NT2/D1 (cell line): Measurements from ENCODE around the gene KCNQ1.

ENCODE experiments used
- DNase-seq: peaks from one replicate; pipeline ENCODE4 v3.0.0-alpha.2; 2011; ENCODE audit warnings: low read depth, low spot score
- H3K27me3 ChIP-seq: 2 replicates; pipeline ENCODE4 v1.6.0; 2011; ENCODE audit warnings: mild to moderate bottlenecking; ENCODE audit not compliant: insufficient read length, insufficient read depth
- H3K36me3 ChIP-seq: 2 replicates; pipeline ENCODE4 v1.6.1; 2011; ENCODE audit warnings: mild to moderate bottlenecking, low read length, mixed read lengths; ENCODE audit not compliant: insufficient read depth, insufficient read length
- H3K4me1 ChIP-seq: 2 replicates; pipeline ENCODE4 v1.5.1; 2011; ENCODE audit not compliant: insufficient read depth, insufficient read length
- H3K4me3 ChIP-seq: 2 replicates; pipeline ENCODE4 v1.5.1; 2011; ENCODE audit warnings: low read depth; ENCODE audit not compliant: insufficient read length
- H3K9ac ChIP-seq: 2 replicates; pipeline ENCODE4 v1.6.0; 2011; ENCODE audit warnings: low read depth; ENCODE audit not compliant: insufficient read length
- H3K9me3 ChIP-seq: 2 replicates; pipeline ENCODE4 v1.5.1; 2011; ENCODE audit warnings: mild to moderate bottlenecking, low read length; ENCODE audit not compliant: insufficient read depth
- SUZ12 ChIP-seq: IDR thresholded peaks from 2 replicates; pipeline ENCODE4 v1.6.1; 2011; ENCODE audit not compliant: insufficient read length, insufficient read depth; ENCODE audit errors: extremely low read depth
- YY1 ChIP-seq: IDR thresholded peaks from 2 replicates; pipeline ENCODE4 v1.6.1; 2011; ENCODE audit not compliant: insufficient read length, insufficient read depth
- ZNF274 ChIP-seq: IDR thresholded peaks from 2 replicates; pipeline ENCODE4 v1.6.1; 2011; ENCODE audit warnings: mild to moderate bottlenecking, low read depth, low read length

The KCNQ1 gene

GRCh38 chr11:2794046-2794967, 349.5 kb downstream of the KCNQ1 start:
- DNase-seq: no peak
- H3K4me1 ChIP-seq: peaks cover 6% of the 10 kb centered on the region
- TF ChIP-seq ZNF274 (no peak), YY1 (no peak), SUZ12 (no peak)

GRCh38 chr11:2794968-2795322, 350.1 kb downstream of the KCNQ1 start:
- Histone ChIP-seq H3K9ac (no peak overlapping the region), H3K4me1 (peaks cover 7% of the 10 kb centered on the region), H3K9me3 (no peaks in the 10 kb centered on the region), H3K4me3 (no peak overlapping the region), H3K27me3 (peaks cover 33% of the 10 kb centered on the region), H3K36me3 (no peaks in the 10 kb centered on the region)
- TF ChIP-seq YY1 (no peak), SUZ12 (no peak), ZNF274 (no peak)
- DNase-seq: no peak

More at GRCh38 chr11:2794046-2794967, 349.5 kb downstream of the KCNQ1 start:
- Histone ChIP-seq H3K9me3 (no peaks in the 10 kb centered on the region), H3K9ac (no peak overlapping the region), H3K36me3 (no peaks in the 10 kb centered on the region), H3K27me3 (peaks cover 39% of the 10 kb centered on the region), H3K4me3 (no peak overlapping the region)

GRCh38 chr11:2795491-2795991, 350.7 kb downstream of the KCNQ1 start:
- Histone ChIP-seq H3K9ac (no peak overlapping the region), H3K4me3 (no peak overlapping the region), H3K4me1 (peaks cover 12% of the 10 kb centered on the region), H3K27me3 (peaks cover 27% of the 10 kb centered on the region), H3K36me3 (no peaks in the 10 kb centered on the region), H3K9me3 (no peaks in the 10 kb centered on the region)
- no peak for TF ChIP-seq SUZ12
- TF ChIP-seq YY1: no peak
- no peak for TF ChIP-seq ZNF274
- no peak for DNase-seq

GRCh38 chr11:2796091-2796490, 351.3 kb downstream of the KCNQ1 start:
- no peak for TF ChIP-seq YY1
- TF ChIP-seq ZNF274: no peak
- TF ChIP-seq SUZ12: no peak
- H3K9me3 ChIP-seq: no peaks in the 10 kb centered on the region

GRCh38 chr11:2796508-2797113, 351.8 kb downstream of the KCNQ1 start:
- no peak for DNase-seq
- H3K9ac ChIP-seq: no peak overlapping the region
- H3K4me1 ChIP-seq: peaks cover 15% of the 10 kb centered on the region
- H3K36me3 ChIP-seq: no peaks in the 10 kb centered on the region
- TF ChIP-seq ZNF274 (no peak), YY1 (no peak), SUZ12 (no peak)
- H3K9me3 ChIP-seq: no peaks in the 10 kb centered on the region
- H3K4me3 ChIP-seq: no peak overlapping the region
- H3K27me3 ChIP-seq: peaks cover 20% of the 10 kb centered on the region

More at GRCh38 chr11:2796091-2796490, 351.3 kb downstream of the KCNQ1 start:
- peaks cover 22% of the 10 kb centered on the region for H3K27me3 ChIP-seq
- no peaks in the 10 kb centered on the region for H3K36me3 ChIP-seq
- peaks cover 15% of the 10 kb centered on the region for H3K4me1 ChIP-seq
- no peak overlapping the region for H3K4me3 ChIP-seq
- H3K9ac ChIP-seq: no peak overlapping the region
- no peak for DNase-seq

DNA sequence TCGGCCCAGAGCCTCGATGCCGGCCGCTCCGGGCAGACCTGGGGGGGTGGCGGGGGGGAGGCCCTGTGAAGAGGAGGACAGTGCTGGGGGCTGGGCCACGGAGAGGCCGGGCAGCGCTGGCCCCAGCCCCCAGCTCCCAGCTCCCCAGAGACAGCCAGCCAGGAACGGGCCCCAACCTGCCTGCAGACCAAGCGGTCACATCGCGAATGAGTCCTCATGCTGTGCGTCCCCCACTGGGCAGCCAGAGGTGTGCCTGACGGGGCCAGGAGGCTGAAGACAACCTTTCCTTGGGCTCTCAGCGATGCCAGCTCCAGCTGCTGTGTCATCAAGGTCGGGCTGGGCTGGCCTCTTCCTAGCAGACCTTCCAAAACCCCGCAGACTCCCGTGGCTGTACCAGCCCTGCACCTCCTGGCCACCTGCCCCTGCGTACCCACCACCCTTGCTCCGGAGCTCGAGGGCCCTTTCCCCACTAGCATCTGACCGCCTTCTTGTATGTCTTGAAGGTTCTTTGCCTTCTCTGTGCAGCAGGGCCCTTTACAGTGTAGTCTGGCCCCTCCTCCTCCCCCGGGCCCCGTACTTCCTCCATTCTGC, 352.4 kb downstream of the KCNQ1 start:
- H3K4me3 ChIP-seq: no peak overlapping the region
- H3K27me3 ChIP-seq: peaks cover 24% of the 10 kb centered on the region
- H3K9me3 ChIP-seq: no peaks in the 10 kb centered on the region
- DNase-seq: no peak
- peaks cover 17% of the 10 kb centered on the region for H3K4me1 ChIP-seq
- H3K36me3 ChIP-seq: no peaks in the 10 kb centered on the region
- TF ChIP-seq ZNF274 (no peak), SUZ12 (no peak), YY1 (no peak)
- H3K9ac ChIP-seq: peak overlapping the region; percentile 6
